NCI-H2227 treated with DMSO at 0.1 percent for 48 hours (cell line): ENCODE measurements around the gene BACH2.
"Not testable (repeated sequence)": the region's sequence is repeated elsewhere in the genome, so short reads cannot be mapped to it uniquely, and the experiment has no call there.

Experiments used
- DNase-seq: peaks from one replicate; lab custom pipeline; 2025; lab: John Stamatoyannopoulos, UW

Gene BACH2

DNA sequence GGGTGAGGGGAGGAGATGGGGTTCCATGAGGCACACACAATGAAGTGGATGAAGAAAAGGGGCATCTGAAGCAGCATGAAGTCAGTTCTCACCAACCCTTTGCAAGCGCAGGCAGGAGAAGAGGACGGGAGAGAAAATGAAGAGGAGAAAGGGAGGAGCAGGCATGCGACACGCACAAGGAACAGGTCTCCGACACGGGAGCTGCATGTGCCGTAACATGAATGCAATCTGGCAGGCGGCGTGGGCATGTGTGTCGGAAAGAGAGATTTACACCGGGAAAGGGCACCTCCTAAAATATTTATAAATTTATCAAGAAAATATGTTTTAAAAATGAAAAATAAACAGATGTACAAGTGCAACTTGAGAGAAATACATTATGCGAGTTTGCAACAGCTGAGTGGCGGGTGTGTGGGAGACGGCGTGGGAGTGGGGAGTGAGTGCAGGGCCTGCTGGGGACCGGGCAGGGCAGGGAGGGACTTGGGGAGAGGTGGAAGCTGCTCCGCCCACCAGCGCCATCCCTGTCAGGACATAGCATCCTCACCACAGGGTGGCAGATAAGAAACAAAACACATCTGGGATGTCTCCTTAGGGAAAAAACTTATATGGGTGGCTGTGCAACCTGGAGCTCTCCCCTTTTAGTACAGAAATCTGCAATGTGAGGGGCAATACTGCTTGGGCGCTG is 361.8 kb downstream of the BACH2 start:
- no peak for DNase-seq

DNA sequence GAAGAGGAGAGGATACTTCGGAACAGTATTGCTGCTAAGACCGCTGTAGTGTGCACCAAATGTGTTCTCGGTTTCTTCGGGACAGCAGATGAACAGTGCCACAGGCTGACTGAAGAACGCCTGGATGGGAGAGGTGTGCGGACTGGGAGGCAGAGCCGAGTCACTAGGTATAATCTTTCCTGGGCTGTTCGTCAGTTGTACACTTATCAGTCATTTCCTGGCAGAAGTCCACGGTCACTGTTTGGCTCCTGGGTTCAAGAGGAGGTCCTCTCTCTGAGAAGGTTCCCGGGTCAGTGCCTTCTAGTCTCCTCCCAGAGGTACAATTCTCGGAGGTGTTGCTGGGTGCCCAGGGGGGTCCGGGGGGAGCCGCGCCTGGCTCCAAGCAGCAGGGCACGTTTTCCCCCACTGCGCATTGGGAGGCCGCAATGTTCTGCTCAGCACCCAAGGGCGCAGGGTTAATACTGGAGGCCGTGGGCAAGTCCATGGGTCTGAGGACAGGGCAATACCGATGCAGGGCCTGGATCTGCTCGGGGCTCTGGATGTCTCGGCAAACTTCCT is 364.3 kb downstream of the BACH2 start:
- DNase-seq, result no peak

DNA sequence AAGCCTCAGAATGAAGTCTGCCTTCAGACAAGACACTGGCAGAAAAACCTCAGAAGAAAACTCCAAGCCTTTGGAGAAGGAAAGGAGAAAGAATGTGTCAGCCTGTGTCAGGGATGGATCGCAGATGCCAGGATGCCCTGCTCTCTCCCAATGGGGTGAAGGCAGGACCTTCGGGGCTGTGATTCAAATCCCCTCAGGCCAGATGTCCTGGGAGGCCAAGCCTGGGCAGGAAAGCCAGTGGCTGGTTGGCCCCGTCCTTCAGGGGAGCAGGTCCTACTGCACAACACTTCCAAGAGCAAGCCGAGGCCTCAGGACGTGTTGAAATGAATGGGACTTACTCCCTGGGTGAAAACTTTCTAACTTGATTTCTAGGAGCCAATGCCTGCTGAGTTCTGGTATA is 365.9 kb downstream of the BACH2 start:
- no peak for DNase-seq

DNA sequence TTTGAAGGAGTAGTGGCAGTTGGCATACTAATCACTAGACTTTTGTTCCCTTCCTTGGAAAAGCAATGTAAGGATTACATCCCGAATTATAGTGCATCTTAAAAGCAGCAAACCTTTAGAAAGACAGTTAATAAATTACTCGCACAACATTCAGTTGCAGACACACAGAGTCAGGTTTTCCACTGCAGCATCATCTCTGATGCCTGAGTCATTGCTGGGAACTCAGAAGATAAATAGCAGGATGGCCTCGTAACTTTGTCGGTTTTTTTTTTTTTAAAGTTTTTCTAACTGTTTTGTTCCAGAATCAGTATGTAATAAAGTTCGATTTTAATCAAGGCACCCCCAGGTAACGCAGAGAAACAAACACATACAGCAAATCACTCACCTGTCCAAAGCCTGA is 368.0 kb downstream of the BACH2 start:
- no peak for DNase-seq

DNA sequence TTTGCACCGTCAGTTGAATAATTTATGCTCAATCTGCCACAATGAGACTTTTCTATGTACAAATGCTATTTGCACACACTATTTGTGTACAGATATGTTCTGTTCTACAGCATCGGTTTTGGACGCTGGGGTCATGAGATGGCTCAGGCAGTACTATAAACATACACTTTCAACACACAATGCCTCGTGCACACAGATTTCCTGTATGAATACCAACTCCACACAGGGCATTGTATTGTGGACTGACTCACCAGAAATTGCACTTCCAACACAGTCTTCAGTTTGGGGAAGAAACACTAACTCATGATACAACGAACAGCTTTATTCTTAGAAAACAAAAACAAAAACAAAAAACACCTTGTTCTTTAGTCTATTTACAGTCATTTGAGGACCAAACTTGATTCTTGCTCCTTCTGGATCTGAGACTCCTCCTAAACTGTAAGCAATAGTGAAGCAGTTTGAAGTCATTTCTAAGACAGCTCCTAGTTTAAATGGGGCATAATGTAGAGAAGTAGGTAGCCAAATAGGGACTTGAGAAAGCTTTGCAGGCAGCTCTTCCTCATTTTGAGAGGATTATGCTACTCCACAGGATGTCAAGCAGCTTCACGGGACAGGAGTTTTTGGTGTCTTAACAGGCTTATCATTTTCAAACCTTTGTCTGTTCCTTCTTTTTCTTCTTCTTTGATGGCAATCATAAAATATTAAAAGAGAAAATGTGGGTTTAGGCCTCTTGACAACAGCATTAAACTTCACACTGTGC is 368.7 kb downstream of the BACH2 start:
- no peak for DNase-seq

DNA sequence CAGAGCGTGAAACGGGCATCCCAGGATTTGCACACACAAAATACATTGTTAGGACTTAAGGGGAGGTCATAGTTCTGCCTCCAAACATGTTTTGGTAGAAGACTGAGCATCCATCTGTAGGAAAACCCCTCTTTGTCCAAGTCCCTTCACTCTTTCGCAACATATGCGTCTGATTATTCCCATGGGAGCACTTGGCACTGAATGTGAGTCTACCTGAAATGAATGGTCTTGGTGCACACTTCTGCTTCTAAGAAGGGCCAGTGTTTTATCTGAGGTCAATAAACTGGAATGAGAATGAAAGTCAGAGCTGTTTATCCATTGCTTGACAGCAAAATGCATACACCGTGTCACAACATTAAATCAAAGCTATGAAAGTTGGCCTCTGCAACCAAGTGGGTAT is 369.4 kb downstream of the BACH2 start:
- DNase-seq, result no peak

DNA sequence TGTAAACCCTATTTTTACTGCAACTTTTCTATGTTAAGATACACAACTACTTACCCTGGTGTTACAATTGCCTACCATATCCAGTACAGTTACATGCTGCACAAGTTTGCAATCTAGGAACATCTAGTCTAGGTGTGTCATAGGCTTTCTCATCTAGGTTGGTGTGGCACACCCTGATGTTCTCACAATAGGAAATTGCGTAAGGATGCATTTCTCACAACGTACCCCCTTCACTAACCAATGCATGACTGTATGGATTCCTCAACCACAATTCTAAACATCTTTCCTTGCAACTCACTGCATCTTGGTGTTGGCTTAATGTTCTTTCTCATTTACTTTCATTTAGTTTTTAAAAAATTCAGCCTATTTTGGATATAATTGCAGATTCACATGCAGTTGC is 370.8 kb downstream of the BACH2 start:
- no peak for DNase-seq

DNA sequence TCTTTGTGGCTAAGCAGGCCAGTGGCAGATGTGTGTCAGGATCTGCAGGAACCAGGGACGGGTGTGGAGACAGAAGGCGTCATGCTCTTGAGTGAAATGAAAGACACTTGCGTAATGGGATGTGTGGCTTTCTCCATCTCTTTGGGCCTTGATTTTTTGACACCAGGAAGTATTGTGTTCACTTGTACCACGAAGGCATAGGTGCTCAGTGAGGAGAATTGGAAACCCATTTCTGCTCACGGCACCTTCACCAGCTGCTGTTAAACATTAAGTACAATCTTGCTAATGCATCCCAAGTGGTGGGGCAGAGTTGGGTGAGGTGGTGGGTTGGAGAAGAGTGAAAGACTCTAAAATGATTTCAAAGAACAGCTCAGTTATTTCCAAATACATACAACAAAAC is 372.4 kb downstream of the BACH2 start:
- DNase-seq, result no peak

DNA sequence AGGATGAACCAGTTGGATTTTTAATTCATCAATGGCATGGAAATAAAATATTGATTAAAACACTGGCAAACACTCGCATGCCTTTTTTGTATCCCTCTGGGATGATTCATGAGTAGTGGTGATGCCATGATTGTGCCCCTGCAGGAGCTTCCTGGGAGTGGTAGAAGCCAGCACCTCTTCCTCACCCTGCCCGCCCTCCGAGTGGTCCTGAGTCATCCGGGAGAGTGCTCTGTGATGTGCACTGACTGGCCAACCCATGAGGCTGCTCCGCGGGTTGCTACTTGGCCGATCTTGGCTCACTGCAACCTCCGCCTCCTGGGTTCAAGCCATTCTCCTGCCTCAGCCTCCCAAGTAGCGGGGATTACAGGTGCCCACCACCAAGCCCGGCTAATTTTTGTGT is 375.0 kb downstream of the BACH2 start:
- DNase-seq, result no peak

DNA sequence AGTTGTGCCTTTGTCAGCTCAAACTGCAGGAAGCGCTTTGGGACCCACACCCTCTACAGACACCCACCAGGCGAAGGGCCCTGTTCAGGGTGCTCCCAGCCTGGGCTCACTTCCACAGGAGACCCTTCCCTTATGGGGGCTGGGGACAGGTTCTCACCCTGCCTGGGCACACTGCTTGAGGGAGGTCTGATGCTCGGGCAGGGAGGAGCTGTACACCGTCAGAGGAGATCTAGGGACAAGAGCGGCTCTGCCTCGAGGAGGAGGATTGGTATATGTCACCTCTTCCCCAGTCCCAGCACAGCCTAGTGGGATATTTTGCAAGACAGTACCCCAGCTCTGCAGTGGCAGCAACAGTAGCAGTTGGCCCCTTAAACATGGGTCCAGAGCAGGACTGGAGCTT is 375.4 kb downstream of the BACH2 start:
- no peak for DNase-seq

DNA sequence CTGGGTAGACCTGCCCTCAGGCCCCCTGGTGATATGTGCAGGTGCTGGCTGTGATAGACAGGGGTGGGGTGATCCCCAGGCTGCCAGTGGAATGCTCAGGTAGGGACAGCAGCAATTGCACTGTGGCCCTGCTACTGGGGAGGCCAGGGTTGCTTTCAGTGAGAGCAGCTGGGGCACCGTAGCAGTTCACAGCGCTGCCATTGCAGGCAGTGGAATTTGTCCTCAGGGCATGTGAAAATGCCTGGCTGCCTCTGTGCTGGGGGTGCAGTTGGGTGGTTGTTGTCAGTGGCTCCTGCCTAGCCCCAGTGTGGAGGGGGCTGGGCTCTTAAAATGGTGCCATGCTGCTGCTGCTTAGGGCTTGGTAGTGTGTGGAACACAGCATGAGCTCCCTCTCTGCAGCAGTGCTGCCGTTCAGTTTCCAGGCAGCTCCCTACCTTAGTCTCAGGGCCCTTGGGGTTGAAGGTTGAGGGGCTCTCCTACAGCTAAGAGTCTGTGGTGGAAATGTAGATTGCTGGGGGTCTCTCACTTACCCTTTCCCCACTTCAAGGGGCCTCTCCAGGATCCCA is 378.8 kb downstream of the BACH2 start:
- DNase-seq, result no peak

DNA sequence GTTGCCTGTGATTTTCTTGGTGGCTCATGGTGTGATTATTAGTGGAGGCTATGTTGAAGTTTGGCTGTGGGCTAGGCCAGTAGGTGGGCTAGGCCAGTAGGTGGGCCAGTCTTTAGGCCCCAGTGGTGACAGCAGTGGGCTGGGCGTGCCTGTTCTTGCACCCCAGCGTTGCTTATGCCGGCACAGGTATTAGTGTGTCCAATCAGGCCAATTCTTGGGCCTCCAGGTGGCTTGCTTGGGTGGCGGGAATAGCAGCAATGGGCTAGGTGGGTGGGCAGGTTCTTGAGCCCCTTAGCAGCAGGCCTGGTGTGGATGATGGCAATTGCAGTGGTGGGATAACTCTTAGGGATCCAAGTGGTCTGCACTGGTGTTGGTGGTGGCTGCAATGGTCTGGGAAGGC is 379.4 kb downstream of the BACH2 start:
- no peak for DNase-seq

DNA sequence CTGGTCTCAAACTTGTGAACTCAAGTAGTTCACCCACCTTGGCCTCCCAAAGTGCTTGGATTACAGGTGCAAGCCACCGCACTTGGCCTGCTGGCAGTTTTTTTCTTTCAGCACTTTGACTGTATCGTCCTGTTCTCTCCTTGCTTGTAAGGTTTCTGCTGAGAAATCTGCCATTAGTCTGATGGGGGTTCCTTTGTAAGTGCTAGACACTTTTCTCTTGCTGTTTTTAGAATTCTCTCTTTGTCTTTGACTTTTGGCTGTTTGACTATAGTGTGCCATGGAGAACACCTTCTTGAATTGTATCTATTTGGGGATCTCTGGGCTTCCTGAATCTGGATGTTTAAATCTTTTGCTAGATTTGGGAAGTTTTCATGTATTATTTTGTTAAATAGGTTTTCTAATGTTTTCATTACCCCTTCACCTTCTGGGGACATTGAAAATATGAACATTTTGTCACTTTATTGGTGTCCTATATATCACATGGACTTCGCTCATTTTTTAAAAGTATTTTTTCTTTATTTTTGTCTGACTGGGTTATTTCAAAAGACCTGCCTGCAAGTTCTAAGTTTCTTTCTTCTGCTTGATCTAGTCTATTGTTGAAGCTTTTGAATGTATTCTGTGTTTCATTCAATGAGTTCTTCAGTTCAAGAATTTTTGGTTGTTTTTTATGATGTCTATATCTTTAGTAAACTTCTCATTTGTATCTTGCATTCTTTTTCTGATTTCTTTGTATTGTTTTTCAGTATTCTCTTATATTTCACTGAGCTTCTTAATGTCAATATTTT is 380.3 kb downstream of the BACH2 start:
- no peak for DNase-seq

DNA sequence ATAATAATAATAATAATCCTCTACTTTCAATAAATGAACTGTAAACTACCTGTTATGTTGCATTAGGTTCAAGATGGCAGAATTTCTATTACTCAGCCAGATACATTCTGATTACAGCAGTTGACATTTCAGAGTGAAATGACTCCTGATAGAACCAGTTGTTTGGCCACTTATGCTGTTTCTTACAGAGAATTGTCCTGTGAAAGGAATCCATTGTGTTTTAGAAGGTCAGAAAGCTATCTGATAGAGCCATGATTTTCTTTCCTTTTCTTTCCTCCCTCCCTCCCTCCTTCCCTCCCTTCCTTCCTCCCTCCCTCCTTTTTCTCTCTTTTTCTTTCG is 385.8 kb downstream of the BACH2 start:
- no peak for DNase-seq

DNA sequence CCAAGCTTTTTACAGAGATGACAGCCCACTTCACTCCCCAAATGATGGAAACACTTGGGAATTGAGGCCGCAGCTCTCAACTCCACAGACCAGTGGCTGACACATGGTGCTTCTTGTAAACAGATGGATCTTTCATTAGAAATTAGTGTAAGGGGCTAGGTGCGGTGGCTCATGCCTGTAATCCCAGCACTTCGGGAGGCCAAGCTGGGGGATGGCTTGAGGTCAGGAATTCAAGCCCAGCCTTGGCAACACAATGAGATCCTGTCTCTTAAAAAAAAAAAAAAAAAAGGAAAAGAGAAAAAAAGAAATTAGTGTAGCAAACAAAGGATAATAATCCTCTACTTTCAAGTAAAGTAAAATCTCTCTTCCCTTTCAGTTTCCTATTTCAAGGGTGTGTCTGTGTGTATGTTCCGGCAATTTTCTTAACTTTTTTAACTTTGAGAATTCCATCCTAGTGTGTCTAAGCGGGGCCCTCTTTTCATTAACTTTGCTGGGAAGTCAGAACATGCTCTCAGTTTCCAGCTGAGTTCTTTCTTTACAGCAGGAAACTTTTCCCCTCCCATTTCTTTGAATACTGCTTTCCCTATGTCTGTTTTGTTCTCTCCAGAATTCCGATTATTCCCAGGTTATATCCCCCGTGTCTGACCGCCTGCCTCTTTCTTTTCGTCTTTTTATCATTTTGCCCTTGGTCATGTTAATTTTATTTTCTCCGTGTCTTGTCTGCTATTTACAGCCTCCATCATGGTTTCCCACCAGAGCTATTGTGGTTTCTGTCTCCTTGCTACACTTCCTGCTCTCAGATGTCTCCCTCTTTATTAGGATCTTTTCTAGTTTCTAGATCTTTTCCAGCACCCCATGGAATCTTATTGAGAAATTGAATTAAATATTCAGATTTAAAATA is 386.4 kb downstream of the BACH2 start:
- not testable (repeated sequence) for DNase-seq

DNA sequence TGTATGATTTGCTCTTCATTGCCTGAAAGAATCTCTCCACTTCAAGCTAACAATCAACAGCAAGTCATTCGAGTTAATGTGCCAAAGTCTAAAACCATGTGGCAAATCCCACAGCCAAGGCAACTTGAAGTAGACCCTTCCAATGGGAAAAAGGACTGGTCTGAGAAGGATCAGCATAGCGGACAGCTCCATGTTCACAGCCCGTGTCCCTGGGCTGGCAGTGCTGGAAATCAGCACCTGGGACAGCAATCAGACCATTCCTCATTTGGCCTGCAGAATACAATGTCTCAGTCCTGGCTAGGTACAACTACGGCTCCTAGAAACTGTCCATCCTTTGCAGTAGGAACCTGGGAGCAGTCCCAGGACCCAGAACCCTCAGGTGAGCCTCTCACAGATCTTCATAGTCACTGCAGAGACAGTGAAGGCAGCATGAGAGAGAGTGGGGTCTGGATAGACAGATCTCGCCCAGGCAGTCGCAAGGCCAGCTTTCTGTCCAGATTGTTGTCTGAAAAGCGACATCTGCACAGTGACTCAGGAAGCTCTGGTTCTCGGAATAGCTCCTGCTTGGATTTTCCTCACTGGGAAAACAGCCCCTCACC is 401.3 kb downstream of the BACH2 start:
- no peak for DNase-seq

DNA sequence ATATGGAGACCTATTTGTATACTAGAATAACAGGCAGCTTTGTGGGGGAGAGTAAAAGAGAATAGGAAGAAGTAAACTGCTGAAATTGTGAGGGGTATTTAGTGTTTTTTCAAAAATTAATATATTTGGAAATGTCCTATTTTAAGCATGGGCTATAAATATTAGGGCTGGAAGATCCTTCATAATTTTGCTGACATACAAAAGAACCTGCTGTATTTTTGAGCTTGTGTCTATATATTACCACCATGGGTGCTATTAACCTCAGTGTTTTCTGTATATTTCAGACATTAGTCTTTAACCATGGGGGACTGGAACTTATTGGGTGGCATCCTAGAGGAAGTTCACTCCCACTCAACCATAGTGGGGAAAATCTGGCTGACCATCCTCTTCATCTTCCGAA is 402.5 kb downstream of the BACH2 start, which contains the start of gene GJA10:
Gene GJA10, plus strand, starts transcription at position 301 of the 400 bp plus-strand sequence. Its CDS starts 0 bp downstream, at position 301.
- no peak for DNase-seq

DNA sequence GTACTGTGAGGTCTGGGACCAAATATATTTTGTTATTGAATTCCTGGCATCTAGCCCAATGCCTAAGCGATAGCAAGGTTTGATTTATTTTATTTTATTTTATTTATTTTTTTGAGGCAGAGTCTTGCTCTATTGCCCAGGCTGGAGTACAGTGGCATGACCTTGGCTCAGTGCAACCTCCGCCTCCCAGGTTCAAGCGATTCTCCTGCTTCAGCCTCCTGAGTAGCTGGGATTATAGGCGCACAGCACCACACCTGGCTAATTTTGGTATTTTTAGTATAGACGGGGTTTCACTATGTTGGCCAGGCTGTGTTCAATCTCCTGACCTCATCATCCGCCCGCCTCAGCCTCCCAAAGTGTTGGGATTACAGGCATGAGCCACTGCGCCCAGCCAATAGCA is 404.1 kb downstream of the BACH2 start:
- not testable (repeated sequence) for DNase-seq

DNA sequence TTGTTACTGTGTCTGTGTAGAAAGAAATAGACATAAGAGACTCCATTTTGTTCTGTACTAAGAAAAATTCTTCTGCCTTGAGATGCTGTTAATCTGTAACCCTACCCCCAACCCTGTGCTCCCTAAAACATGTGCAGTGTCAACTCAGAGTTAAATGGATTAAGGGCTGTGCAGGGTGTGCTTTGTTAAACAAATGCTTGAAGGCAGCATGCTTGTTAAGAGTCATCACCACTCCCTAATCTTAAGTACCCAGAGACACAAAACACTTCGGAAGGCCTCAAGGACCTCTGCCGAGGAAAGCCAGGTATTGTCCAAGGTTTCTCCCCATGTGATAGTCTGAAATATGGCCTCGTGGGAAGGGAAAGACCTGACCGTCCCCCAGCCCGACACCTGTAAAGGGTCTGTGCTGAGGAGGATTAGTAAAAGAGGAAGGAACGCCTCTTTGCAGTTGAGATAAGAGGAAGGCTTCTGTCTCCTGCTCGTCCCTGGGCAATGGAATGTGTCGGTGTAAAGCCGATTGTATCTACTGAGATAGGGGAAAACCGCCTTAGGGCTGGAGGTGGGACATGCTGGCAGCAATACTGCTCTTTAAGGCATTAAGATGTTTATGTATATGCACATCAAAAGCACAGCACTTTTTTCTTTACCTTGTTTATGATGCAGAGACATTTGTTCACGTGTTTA is 405.7 kb downstream of the BACH2 start:
- not testable (repeated sequence) for DNase-seq

DNA sequence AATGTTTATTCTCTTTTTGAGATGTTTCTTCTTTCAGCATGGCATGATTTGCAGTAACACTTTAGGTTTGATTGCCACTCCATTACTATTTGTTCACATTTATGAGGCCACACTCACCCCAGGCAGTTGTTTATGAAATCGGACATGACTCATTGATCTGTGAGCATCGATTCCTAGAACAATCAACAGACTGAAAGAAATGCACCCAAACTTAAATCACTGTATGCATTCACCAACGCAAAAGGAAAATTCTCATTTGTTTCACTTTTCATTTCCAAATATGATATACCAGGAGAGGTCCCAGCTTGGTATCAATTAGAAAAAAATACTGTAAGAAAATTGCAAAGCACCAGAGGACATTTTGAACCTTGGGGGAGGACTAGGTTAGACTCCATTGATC is 407.8 kb downstream of the BACH2 start:
- DNase-seq, result no peak
